HL-60 (cell line): ENCODE data around the gene AP2A1.

ENCODE experiments used
- DNase-seq, 2 experiments: peaks; one replicate each; pipeline ENCODE4 v3.0.0-alpha.2; 2010 to 2020; ENCODE audit warnings: low read depth in 1 of 2, low spot score in 1 of 2
- H3K27ac ChIP-seq: fragments of 250-450 bp; sonication (Bioruptor Pico); replicated peaks from 2 replicates; pipeline ENCODE4 v1.5.1; 2020; ENCODE audit warnings: mild to moderate bottlenecking, moderate library complexity
- H3K27me3 ChIP-seq: fragments of 250-450 bp; sonication (Bioruptor Pico); 2 replicates; pipeline ENCODE4 v1.5.1; 2021; ENCODE audit warnings: mild to moderate bottlenecking, moderate library complexity; ENCODE audit not compliant: insufficient read depth, poor library complexity, severe bottlenecking
- H3K4me3 ChIP-seq: replicated peaks from 2 replicates; pipeline ENCODE4 v1.5.1; 2011; ENCODE audit warnings: mild to moderate bottlenecking, control low read depth, low read length; ENCODE audit not compliant: insufficient read depth
- CTCF ChIP-seq: IDR thresholded peaks from one replicate; pipeline ENCODE4 v1.5.1; 2011; ENCODE audit warnings: low read length, control low read depth, inconsistent platforms; ENCODE audit not compliant: insufficient read depth
- GABPA ChIP-seq: IDR thresholded peaks from 2 replicates; pipeline ENCODE4 v1.6.1; 2012; ENCODE audit warnings: low read depth
- POLR2AphosphoS5 ChIP-seq: IDR thresholded peaks from 2 replicates; pipeline ENCODE4 v1.6.1; 2012; ENCODE audit warnings: low read depth
- REST ChIP-seq: IDR thresholded peaks from 2 replicates; pipeline ENCODE4 v1.6.1; 2012; ENCODE audit warnings: low read depth; ENCODE audit not compliant: insufficient replicate concordance
- SPI1 ChIP-seq: IDR thresholded peaks from 2 replicates; pipeline ENCODE4 v1.6.1; 2012; ENCODE audit warnings: low read depth, mild to moderate bottlenecking, borderline replicate concordance

AP2A1 gene

GRCh38 chr19:49746206-49746958 lies 20.4 kb upstream of the AP2A1 start:
- Histone ChIP-seq H3K27me3 (no peaks in the 10 kb centered on the region), H3K4me3 (no peak overlapping the region), H3K27ac (no peak overlapping the region)
- DNase-seq: no peak
- TF ChIP-seq GABPA: no peak
- no peak for TF ChIP-seq POLR2AphosphoS5
- no peak for TF ChIP-seq SPI1
- no peak for TF ChIP-seq REST
- TF ChIP-seq CTCF: no peak

- DNase-seq: no peak
- TF ChIP-seq REST: no peak
- TF ChIP-seq GABPA: no peak
- TF ChIP-seq CTCF: no peak
- no peak for TF ChIP-seq SPI1
- TF ChIP-seq POLR2AphosphoS5: no peak
- Histone ChIP-seq H3K27me3 (no peaks in the 10 kb centered on the region), H3K27ac (no peak overlapping the region), H3K4me3 (no peak overlapping the region)
Observed at GRCh38 chr19:49749055-49749716, 17.6 kb upstream of the AP2A1 start.

GRCh38 chr19:49749771-49750170 lies 17.0 kb upstream of the AP2A1 start:
- TF ChIP-seq CTCF (no peak), REST (no peak), POLR2AphosphoS5 (no peak)
- no peak for DNase-seq

More at GRCh38 chr19:49749771-49750170, 17.0 kb upstream of the AP2A1 start:
- no peak overlapping the region for H3K4me3 ChIP-seq
- no peak overlapping the region for H3K27ac ChIP-seq
- H3K27me3 ChIP-seq: no peaks in the 10 kb centered on the region
